Omental fat pad (tissue), 4 donors: ENCODE results near the gene LHX1. TPM values are rescaled to one million over a fixed set of nuclear protein-coding genes. Genes with fewer than 3 reads are reported as not detected.

Experiments used
- ATAC-seq: fragments of 150-250 bp; one replicate; pipeline ENCODE4 v1.9.1; 2016; ENCODE audit warnings: mild to moderate bottlenecking, moderate library complexity; ENCODE audit not compliant: low FRiP score
- DNase-seq: peaks from one replicate; pipeline ENCODE4 v3.0.0-alpha.2; 2019; ENCODE audit warnings: low spot score
- total RNA-seq, 4 donors: library from RNA; depleted of rRNA; stranded (reverse); fragments of >200 nt; gene quantifications; one replicate each; pipeline ENCODE4 v1.1.0, GENCODE V29; 2016
- TF ChIP-seq, protein P1 (sequence below), 3 donors: fragments of 450-650 bp; IDR thresholded peaks; one replicate each; pipeline ENCODE4 v1.5.1; 2016 to 2017; ENCODE audit warnings: antibody characterized with exemption in 3 of 3, mild to moderate bottlenecking in 3 of 3, moderate library complexity in 2 of 3

Gene LHX1
- total RNA-seq, result not detected

DNA sequence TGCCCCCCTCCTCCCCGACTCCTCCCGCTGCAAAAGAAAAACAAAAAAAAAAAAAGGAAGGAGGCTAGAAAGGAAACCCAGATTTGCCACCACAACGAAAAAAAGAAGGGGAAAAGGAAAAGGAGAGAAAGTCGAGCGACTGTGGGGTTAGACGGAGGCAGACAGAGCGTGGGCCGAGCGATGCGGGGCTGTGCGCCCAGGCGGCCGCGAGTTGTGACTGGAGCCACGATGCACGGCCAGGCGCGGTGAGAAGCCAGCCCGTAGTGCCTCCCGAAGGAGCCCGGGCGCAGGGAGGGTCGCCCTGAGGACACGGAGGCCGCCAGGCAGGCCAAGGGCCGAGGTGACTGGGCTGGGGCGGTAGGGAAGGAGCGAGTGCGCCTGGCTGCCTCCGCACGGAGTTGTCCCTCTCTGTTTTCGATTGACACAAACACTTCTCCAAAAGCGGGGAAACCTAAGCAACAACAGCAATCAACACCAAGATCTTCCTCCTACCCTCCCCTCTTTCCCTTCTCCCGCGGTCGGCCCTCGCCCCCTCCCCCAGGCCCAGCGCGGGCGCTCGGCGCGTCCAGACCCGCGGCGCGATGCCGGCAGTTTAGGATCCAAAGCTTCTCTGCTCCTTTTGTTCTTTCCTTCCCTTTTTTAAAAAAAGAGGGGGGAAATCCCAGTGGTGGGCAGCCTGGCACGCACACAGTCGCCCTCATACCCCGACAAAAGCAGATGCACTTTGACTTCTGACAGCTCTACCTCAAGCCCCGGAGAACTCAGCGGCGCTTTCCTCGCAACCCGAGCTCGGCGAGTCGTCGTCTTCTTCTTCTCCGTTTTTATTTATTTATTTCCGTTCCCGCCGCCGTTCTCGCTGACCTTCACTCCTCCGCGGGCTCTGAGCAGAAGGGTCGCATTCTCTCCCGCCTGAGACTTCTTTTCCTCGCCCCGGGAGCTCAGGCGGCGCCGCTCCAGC is at the start of gene LHX1:
Gene LHX1, plus strand, starts transcription at position 475 of the 958 bp plus-strand sequence. CDS start 723 bp downstream, outside the sequence.
- ATAC-seq (no peak), DNase-seq (no peak)
- TF ChIP-seq, protein P1, sequence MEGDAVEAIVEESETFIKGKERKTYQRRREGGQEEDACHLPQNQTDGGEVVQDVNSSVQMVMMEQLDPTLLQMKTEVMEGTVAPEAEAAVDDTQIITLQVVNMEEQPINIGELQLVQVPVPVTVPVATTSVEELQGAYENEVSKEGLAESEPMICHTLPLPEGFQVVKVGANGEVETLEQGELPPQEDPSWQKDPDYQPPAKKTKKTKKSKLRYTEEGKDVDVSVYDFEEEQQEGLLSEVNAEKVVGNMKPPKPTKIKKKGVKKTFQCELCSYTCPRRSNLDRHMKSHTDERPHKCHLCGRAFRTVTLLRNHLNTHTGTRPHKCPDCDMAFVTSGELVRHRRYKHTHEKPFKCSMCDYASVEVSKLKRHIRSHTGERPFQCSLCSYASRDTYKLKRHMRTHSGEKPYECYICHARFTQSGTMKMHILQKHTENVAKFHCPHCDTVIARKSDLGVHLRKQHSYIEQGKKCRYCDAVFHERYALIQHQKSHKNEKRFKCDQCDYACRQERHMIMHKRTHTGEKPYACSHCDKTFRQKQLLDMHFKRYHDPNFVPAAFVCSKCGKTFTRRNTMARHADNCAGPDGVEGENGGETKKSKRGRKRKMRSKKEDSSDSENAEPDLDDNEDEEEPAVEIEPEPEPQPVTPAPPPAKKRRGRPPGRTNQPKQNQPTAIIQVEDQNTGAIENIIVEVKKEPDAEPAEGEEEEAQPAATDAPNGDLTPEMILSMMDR (IDR thresholded peaks at IDR 0.05), result no peak

DNA sequence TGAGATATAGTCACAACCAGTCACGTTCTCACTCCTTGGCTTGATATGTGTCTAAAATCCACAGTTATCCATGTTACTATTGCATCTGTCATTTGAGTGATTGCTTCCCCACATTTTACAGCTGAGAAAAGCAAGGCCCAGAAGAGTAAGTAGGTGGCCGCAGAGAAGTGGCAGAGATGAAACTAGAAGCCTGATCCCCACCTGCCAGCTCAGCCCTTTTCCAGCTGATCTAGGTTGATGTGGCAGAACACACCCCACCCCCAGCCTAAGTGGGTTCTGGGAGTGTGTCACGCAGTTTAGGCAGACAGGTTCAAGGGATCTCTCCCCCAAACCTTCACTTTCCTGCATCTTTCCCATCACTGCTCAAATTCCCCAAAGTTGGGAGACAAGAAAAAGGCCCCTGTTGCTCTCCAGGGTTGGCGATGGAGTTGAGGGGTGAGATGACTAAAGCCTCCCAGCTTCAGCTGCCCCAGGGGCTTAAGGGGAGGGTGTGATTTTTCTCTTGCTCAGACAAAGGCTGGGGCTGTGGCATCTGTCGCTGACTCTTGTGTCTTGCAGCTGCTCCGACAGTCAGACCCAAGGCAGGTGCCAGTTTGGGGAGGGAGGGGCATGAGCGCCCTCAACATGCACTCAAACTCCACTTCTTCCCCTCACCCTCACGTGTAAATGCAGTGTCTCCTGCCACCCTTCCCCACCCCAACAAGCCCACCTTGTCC is 48.9 kb upstream of the LHX1 start:
- TF ChIP-seq, protein P1 (IDR thresholded peaks at IDR 0.05), result no peak
- no peak for ATAC-seq
- no peak for DNase-seq

DNA sequence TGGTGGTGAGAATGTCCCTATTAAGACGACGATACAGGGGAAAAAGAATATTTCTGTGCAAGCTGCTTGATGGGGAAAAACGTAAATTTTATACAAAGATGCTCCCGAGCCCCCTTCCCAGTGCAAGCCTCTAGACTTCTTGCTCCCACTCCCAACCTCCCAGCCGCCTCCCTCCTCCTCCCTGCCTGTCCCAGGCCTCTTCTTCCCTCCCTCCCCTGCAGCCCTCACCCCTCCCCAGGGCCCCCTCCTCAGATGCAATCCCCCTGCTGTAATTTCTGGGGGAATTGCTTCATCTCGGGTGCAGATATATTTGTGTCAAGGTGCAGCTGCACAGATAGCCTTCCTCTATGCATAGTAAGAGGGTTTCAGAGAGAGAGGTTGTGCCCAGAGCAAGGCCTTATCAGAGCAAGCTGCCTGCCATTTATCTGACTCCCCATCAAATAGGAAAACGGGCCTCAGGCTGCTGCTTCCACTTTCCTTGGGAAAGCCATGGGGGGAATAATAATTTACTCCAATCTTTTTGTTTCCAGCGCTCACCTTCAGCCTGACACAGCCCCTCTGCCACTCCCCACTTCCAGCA is 47.4 kb upstream of the LHX1 start:
- TF ChIP-seq, protein P1 (IDR thresholded peaks at IDR 0.05), result no peak
- ATAC-seq, result no peak
- DNase-seq, result no peak

DNA sequence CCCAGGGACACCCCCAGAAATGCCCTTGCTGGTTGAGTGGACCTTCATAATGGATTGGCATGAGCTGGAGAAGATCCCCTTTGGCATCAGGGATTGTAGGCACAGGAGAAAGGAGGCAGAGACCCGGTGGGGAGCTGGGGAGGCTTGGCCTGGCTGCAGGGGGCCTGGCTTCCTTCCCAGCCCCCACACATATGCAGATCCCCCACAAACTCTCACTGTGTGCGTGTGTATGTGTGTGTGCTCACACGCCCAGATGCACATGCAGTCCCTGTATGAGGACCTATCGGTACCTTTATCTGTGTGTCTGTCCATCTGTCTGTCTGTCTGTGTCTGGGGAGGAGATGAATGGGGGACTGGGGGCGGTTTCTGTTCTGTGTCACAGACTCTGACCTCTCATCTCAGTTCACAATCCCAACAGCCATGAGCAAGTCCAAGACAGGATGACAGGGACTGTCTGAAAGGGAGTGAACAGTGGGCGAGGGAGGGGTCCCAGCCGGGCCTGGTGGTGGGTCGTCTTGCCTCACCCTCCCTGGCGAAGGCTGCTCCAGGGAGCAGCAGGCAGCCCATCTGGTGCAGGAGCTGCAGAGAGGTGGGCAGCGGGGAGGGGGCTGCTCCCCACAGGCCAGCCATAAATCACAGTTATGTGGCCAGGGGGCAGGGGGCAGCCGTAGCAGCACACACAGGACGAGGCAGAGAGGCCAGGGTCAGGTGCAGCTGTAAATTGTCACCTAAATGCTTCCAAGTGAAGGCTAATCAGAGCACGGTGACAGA is 46.7 kb upstream of the LHX1 start:
- DNase-seq (no peak), ATAC-seq (no peak)
- TF ChIP-seq, protein P1 (IDR thresholded peaks at IDR 0.05), result no peak

DNA sequence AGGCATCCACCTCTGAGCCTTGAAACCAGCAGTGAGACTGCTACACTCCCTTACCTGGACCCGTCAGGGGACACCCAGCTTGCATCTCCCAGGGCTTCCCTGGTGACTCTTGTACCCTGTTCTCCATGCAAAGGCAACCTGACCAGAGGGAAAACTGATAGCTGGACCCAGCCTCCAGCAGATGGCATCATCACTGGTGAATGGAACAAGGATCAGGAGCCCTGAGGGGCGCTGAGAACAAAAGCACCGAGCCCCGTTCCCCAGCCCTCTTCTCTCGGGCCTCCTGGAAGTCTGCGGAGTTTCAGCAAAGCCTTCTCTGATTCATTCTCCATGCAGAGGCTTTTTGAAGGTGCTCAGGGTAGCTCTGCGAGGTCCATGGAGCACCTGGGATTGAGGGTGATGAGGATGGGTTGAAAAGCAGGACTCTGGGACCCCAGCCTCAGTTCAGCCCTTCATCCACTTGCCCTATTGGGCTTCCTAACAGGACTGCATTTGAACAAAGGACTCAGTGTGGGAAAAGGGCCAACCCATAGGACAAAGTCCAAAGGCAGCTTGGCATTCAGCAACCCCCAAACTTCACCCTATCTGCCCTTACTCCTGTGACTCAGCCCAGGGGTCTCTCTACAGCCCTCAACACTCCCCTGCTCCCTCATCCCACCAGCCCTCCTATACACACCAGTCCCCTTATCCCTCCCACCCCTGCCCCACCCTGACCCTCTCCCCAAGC is 45.0 kb upstream of the LHX1 start:
- DNase-seq, result no peak
- TF ChIP-seq, protein P1 (IDR thresholded peaks at IDR 0.05), result no peak
- ATAC-seq, result no peak

DNA sequence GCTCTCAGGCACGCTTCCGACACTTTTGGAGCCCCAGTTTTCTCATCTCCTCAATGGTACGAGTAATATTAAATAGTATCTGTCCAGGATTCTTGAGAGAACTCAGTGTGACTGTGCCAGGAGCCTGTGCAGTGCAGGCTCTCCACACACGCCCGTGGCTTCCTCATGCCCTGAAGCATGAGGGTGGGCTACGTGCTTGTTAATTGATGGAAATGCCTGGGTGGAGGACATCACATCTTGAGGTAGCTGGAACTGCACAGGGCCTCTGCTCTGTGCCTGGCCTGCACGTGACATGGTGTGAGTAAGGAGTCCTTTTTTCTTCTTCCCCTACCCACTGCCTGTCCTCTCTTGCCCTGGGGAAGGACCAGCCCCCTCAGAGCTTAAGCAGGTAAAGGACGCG is 43.1 kb upstream of the LHX1 start:
- ATAC-seq, result no peak
- DNase-seq, result no peak
- TF ChIP-seq, protein P1 (IDR thresholded peaks at IDR 0.05), result no peak
